GM18519 (cell line): Measurements from ENCODE around the gene PRDX3.

Experiments
- ATAC-seq: cut with Tn5 transposase; IDR thresholded peaks from one replicate; pipeline ENCODE4 v1.9.1; 2021; ENCODE audit warnings: mild to moderate bottlenecking, moderate library complexity; ENCODE audit not compliant: unreplicated experiment, low FRiP score

Gene PRDX3

DNA sequence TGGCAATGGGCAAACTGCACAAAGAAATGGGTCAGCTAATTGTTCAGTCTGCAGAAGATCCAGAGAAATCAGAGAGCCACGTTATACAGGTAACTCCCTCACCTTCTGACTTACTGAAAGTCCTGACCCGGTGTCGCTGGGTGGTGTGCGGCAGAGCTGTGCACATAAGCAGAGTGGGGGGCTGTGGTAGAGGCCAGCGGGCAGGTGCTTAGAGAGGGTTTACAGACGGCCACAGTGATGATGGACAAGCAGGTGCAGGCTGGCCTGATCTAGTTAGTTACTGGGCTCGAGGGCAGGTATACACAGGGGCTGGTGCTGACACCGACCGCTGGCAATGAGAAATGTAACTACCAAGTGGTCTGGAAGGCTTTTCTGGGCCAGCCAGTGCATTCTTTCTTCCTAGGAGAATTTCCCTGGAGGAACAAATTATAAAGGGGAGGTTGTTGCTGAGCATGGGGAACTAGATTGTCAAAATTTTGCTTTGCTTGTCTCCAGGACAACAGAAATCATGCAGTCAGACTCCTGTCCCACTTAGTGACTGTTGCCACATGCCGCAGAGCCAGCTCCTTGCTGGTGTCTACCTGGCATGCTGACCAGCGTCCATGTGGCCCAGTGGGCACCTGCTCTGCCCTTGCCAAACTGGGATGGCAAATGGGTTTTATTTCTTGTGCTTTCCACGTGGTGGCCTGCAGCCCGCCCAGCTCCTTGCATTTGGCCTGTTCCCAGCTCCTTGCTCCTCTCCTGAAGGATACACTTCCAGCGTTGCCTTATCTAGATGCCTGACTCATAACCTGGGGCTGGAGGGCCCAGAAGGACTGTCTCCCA, 45.9 kb downstream of the PRDX3 start:
- no peak for ATAC-seq

GRCh38 chr10:119131512-119132240, 46.9 kb downstream of the PRDX3 start:
- ATAC-seq = peak; percentile 70

DNA sequence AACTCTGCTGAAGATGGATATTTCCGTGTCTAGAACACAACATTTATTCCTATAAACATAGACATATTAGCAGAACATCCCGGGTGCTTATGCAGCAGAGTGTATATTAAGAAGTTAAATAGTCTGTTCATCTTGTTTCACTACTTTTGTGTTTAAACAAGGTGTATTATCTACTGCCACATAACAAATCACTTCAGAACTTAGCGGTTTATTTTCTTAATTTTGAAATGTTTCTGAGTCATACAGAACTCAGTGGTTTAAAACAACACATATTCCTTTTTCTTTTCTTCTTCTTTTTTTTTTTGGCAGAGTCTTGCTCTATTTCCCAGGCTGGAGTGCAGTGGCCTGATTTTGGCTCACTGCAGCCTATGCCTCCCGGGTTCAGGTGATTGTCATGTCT, 48.9 kb downstream of the PRDX3 start:
- ATAC-seq = no peak

- no peak for ATAC-seq
These were observed 52.7 kb downstream of the PRDX3 start for GRCh38 chr10:119125942-119126341.

DNA sequence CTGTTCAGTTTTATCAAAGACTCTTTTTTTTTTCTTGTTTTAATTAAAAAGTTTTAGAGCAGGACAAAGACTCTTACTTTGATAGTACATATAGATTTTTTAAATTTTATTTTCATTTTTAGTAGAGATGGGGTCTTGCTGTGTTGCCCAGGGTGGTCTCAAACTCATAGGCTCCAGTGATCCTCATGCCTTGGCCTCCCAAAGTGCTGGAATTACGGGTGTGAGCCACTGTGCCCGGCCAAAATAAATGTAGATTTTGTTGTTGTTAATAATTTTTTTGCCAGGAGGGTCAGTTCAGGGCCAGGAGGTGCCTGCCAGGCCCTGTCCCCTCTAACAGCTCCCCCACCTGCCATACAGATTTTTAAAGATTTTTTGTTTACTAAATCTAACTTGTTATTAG, 57.7 kb downstream of the PRDX3 start:
- no peak for ATAC-seq

DNA sequence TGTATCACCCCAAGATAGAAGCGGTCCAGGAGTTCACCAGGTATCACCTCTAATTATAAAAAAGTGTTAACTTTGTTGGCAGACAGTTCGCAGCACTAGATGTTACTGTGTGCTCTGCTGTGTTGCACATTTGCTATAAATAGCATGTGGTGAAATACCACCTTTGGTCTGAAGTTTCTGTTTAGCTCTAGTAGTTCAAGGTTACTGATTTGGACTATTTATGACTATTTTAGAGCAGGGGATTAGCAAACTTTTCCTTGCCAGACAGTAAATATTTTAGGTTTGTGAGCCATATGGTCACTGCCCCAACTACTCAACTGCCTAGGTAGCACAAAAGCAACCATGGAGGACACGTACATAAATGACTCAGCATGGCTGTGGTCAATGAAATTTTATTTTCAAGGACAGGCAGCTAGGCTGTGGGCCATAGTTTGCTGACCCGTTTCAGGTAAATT, 58.2 kb downstream of the PRDX3 start:
- peak; percentile 93 for ATAC-seq

DNA sequence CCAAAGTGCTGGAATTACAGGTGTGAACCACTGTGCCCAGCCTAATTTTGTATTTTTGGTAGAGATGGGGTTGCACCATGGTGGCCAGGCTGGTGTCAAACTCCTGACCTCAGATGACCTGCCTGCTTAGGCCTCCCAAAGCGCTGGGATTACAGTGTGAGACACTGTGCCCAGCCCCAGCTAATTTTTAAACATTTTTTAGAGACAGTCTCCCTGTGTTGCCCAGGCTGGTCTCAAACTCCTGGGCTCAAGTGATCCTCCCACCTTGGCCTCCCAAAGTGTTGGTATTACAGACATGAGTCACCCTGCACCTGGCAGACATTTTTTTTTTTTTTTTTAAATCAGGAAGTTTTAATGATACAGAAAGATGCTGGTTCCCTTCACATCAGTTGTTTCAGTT, 59.2 kb downstream of the PRDX3 start:
- ATAC-seq = no peak

- ATAC-seq = no peak
These were observed 60.4 kb downstream of the PRDX3 start for GRCh38 chr10:119118231-119118630.
